ENCODE data around the gene NSG2.

GRCh38 chr5:174148721-174149120 is 103.2 kb downstream of the NSG2 start:
- TF ChIP-seq POLR2A (IDR thresholded peaks at IDR 0.05; ENCODE audit: low read length) (no peak), GATA1 (IDR thresholded peaks at IDR 0.05; ENCODE audit: low read depth, low read length) (no peak)

Measured in erythroblast (primary cell).